SK-N-SH (cell line): Measurements from ENCODE around the gene WDR45.

Experiments used
- CHD2 ChIP-seq: fragments of 150-350 bp; IDR thresholded peaks from 2 replicates; pipeline ENCODE4 v1.6.1; 2018; ENCODE audit warnings: low read length; ENCODE audit not compliant: partially characterized antibody
- ELF1 ChIP-seq: IDR thresholded peaks from 2 replicates; pipeline ENCODE4 v1.4.0; 2012
- EZH2phosphoT487 ChIP-seq: fragments of 200-600 bp; sonication (generic); IDR thresholded peaks from 2 replicates; pipeline ENCODE4 v1.6.1; 2017; ENCODE audit warnings: low read depth, mixed run types, mild to moderate bottlenecking, antibody characterized with exemption, moderate library complexity, borderline replicate concordance
- FOXJ3 ChIP-seq: sonication (generic); formaldehyde crosslinking; IDR thresholded peaks from 2 replicates; pipeline ENCODE4 v1.5.1; 2020; ENCODE audit warnings: mild to moderate bottlenecking, missing genetic modification reagents
- GABPA ChIP-seq: IDR thresholded peaks from 2 replicates; pipeline ENCODE4 v1.4.0; 2012; ENCODE audit warnings: low read depth, mild to moderate bottlenecking
- JUND ChIP-seq: IDR thresholded peaks from 2 replicates; pipeline ENCODE4 v1.4.0; 2012
- NFIC ChIP-seq: IDR thresholded peaks from 2 replicates; pipeline ENCODE4 v1.4.0; 2012; ENCODE audit warnings: borderline replicate concordance
- NRF1 ChIP-seq: IDR thresholded peaks from 2 replicates; pipeline ENCODE4 v1.6.1; 2012; ENCODE audit warnings: low read depth, mild to moderate bottlenecking, low read length
- POLR2AphosphoS5 ChIP-seq: IDR thresholded peaks from 2 replicates; pipeline ENCODE4 v1.6.1; 2012; ENCODE audit warnings: low read depth, low read length
- RAD21 ChIP-seq: IDR thresholded peaks from 2 replicates; pipeline ENCODE4 v1.6.1; 2012; ENCODE audit warnings: mild to moderate bottlenecking, low read length
- TEAD4 ChIP-seq: IDR thresholded peaks from 2 replicates; pipeline ENCODE4 v1.4.0; 2012; ENCODE audit warnings: mild to moderate bottlenecking, borderline replicate concordance; ENCODE audit not compliant: insufficient read depth
- TF ChIP-seq, protein P1 (sequence below): IDR thresholded peaks from 2 replicates; pipeline ENCODE4 v1.4.0; 2012; ENCODE audit warnings: low read depth
- TF ChIP-seq, protein P2 (sequence below): fragments of 200-600 bp; sonication (generic); IDR thresholded peaks from 2 replicates; pipeline ENCODE4 v1.6.1; 2017; ENCODE audit warnings: antibody characterized with exemption, mild to moderate bottlenecking, moderate library complexity
- TF ChIP-seq, protein P3 (sequence below): IDR thresholded peaks from 2 replicates; pipeline ENCODE4 v1.4.0; 2012; ENCODE audit warnings: low read depth, borderline replicate concordance

DNA sequence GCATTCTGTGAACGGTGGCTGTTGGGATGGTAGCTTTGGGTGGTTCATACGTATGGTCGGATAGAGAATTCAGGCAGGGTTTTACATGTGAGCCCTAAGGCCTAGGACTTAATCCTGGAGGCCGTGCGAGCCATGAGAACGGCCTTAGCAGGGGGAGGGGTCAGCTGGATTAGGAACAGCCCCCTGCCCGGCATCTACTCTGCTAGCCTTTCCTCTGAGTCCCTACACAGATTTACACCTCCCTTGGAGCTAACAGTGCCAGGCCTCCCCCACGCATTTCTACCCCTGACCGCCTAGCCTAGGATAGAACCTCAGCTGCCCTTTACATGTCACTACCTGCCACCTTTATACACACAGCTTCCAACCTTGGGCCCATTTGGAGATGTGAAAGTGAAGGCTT lies 13.0 kb downstream of the WDR45 start:
- TF ChIP-seq, protein P1, sequence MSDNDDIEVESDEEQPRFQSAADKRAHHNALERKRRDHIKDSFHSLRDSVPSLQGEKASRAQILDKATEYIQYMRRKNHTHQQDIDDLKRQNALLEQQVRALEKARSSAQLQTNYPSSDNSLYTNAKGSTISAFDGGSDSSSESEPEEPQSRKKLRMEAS, result no peak
- TF ChIP-seq JUND, result no peak
- no peak for TF ChIP-seq GABPA
- TF ChIP-seq RAD21, result no peak
- no peak for TF ChIP-seq EZH2phosphoT487
- TF ChIP-seq CHD2, result no peak
- TF ChIP-seq, protein P2, sequence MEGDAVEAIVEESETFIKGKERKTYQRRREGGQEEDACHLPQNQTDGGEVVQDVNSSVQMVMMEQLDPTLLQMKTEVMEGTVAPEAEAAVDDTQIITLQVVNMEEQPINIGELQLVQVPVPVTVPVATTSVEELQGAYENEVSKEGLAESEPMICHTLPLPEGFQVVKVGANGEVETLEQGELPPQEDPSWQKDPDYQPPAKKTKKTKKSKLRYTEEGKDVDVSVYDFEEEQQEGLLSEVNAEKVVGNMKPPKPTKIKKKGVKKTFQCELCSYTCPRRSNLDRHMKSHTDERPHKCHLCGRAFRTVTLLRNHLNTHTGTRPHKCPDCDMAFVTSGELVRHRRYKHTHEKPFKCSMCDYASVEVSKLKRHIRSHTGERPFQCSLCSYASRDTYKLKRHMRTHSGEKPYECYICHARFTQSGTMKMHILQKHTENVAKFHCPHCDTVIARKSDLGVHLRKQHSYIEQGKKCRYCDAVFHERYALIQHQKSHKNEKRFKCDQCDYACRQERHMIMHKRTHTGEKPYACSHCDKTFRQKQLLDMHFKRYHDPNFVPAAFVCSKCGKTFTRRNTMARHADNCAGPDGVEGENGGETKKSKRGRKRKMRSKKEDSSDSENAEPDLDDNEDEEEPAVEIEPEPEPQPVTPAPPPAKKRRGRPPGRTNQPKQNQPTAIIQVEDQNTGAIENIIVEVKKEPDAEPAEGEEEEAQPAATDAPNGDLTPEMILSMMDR, result no peak
- no peak for TF ChIP-seq TEAD4
- TF ChIP-seq ELF1, result no peak
- no peak for TF ChIP-seq NRF1
- no peak for TF ChIP-seq NFIC
- TF ChIP-seq POLR2AphosphoS5, result no peak
- no peak for TF ChIP-seq FOXJ3 (CRISPR knock-in tag)
- TF ChIP-seq, protein P3, sequence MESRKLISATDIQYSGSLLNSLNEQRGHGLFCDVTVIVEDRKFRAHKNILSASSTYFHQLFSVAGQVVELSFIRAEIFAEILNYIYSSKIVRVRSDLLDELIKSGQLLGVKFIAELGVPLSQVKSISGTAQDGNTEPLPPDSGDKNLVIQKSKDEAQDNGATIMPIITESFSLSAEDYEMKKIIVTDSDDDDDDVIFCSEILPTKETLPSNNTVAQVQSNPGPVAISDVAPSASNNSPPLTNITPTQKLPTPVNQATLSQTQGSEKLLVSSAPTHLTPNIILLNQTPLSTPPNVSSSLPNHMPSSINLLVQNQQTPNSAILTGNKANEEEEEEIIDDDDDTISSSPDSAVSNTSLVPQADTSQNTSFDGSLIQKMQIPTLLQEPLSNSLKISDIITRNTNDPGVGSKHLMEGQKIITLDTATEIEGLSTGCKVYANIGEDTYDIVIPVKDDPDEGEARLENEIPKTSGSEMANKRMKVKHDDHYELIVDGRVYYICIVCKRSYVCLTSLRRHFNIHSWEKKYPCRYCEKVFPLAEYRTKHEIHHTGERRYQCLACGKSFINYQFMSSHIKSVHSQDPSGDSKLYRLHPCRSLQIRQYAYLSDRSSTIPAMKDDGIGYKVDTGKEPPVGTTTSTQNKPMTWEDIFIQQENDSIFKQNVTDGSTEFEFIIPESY, result no peak
